HepG2 (cell line): ENCODE data around the gene GNAL. TPM values are rescaled to one million over a fixed set of nuclear protein-coding genes. Genes with fewer than 3 reads are reported as not detected.
A peak's percentile ranks its signal among the peaks of the same experiment; 100 is the strongest.

Experiments used
- ATAC-seq: fragments of 200-7000 bp; cut with Tn5 transposase; 3 replicates; pipeline ENCODE4 v1.9.1; 2020; ENCODE audit warnings: mild to moderate bottlenecking, moderate library complexity
- BruUV-seq: library from RNA; stranded (reverse); fragments of 400-500 nt; replicated peaks from 2 replicates; lab custom pipeline; 2021; lab: Mats Ljungman, UMichigan
- CTCF ChIA-PET: fragments of 300-600 bp; formaldehyde crosslinking; extraction: SDS; loops from one replicate; lab custom pipeline; 2021; ENCODE audit warnings: low total read pairs, inconsistent platforms, low intra/inter-chr PET ratio; lab: Yijun Ruan, JAX
- POLR2A ChIA-PET: fragments of 350-600 bp; sonication (Branson Sonifier 250); formaldehyde crosslinking; loops from one replicate; lab custom pipeline; 2020; ENCODE audit warnings: antibody characterized with exemption, inconsistent platforms; lab: Yijun Ruan, JAX
- DNase-seq: peaks from one replicate; pipeline ENCODE4 v3.0.0-alpha.2; 2015; ENCODE audit warnings: low spot score
- FAIRE-seq: peaks from 3 replicates; lab custom pipeline; 2011; peaks lifted over from hg19 to GRCh38; lab: Jason Lieb, UNC
- H2AFZ ChIP-seq: one replicate; pipeline ENCODE4 v1.6.1; 2011; ENCODE audit warnings: low read length, inconsistent platforms
- H3K27ac ChIP-seq: fragments of 300-600 bp; 3 replicates; pipeline ENCODE4 v1.8.0; 2011; ENCODE audit warnings: mixed run types, mild to moderate bottlenecking, mixed read lengths, low read length, inconsistent platforms; ENCODE audit not compliant: insufficient read depth; ENCODE audit errors: extremely low read length
- H3K27me3 ChIP-seq, 2 experiments: fragments of 200-600 bp in 1 of 2; 2 replicates in 1 of 2; 3 replicates in 1 of 2; pipeline versions ENCODE4 v1.6.0 to v1.8.0; 2011; ENCODE audit warnings: low read length in 2 of 2, mild to moderate bottlenecking in 2 of 2, moderate library complexity in 2 of 2, inconsistent platforms in 1 of 2; ENCODE audit not compliant: insufficient read depth in 2 of 2, control insufficient read depth in 1 of 2
- H3K36me3 ChIP-seq, 2 experiments: fragments of 200-600 bp in 1 of 2; replicated peaks in 1 of 2; 2 replicates in 1 of 2; 3 replicates in 1 of 2; pipeline versions ENCODE4 v1.5.1 to v1.8.0; 2011; ENCODE audit warnings: low read length in 2 of 2, inconsistent platforms in 1 of 2; ENCODE audit not compliant: insufficient read depth in 2 of 2, control insufficient read depth in 1 of 2
- H3K4me1 ChIP-seq: 2 replicates; pipeline ENCODE4 v1.5.1; 2012; ENCODE audit warnings: low read length, inconsistent platforms; ENCODE audit not compliant: insufficient read depth
- H3K4me2 ChIP-seq: 2 replicates; pipeline ENCODE4 v1.6.0; 2011; ENCODE audit warnings: low read depth, low read length, inconsistent platforms
- H3K4me3 ChIP-seq, 3 experiments: fragments of 200-600 bp in 1 of 3; sonication (generic), shearing (Covaris generic) in 1 of 3; replicated peaks in 1 of 3; 2 replicates each; pipeline ENCODE4 v1.5.1; 2011 to 2016; ENCODE audit warnings: low read length in 3 of 3, inconsistent platforms in 2 of 3, low read depth in 2 of 3, mild to moderate bottlenecking in 2 of 3, control low read depth in 1 of 3, mixed read lengths in 1 of 3; ENCODE audit not compliant: insufficient read depth in 1 of 3
- H3K79me2 ChIP-seq: one replicate; pipeline ENCODE4 v1.6.1; 2011; ENCODE audit warnings: low read length, inconsistent platforms; ENCODE audit not compliant: insufficient read depth
- H3K9ac ChIP-seq: 2 replicates; pipeline ENCODE4 v1.6.0; 2011; ENCODE audit warnings: mild to moderate bottlenecking, low read depth, low read length, inconsistent platforms; ENCODE audit not compliant: insufficient read depth
- H3K9me3 ChIP-seq: 2 replicates; pipeline ENCODE4 v1.5.1; 2012; ENCODE audit warnings: mild to moderate bottlenecking, low read length
- H4K20me1 ChIP-seq: 2 replicates; pipeline ENCODE4 v1.6.0; 2011; ENCODE audit warnings: inconsistent platforms, mild to moderate bottlenecking, low read length, moderate library complexity; ENCODE audit not compliant: insufficient read depth
- BRD4 ChIP-seq: sonication (generic); formaldehyde crosslinking; IDR thresholded peaks from 2 replicates; pipeline ENCODE4 v1.4.0; 2020; ENCODE audit warnings: missing genetic modification reagents
- FOXA1 ChIP-seq, 2 experiments: fragments of 450-650 bp in 1 of 2; sonication (generic) in 1 of 2; formaldehyde crosslinking in 1 of 2; IDR thresholded peaks; 2 replicates each; pipeline versions ENCODE4 v1.4.0 to v1.6.1; 2016 to 2020; ENCODE audit warnings: missing genetic modification reagents in 1 of 2
- HMG20A ChIP-seq: IDR thresholded peaks from 2 replicates; pipeline ENCODE4 v1.6.1; 2016; ENCODE audit warnings: borderline replicate concordance
- KLF15 ChIP-seq: sonication (generic); formaldehyde crosslinking; IDR thresholded peaks from 2 replicates; pipeline ENCODE4 v1.8.1; 2023; ENCODE audit warnings: borderline replicate concordance, mild to moderate bottlenecking, inconsistent platforms, missing genetic modification reagents, mixed read lengths
- MED1 ChIP-seq: sonication (generic); formaldehyde crosslinking; IDR thresholded peaks from 2 replicates; pipeline ENCODE4 v1.4.0; 2020; ENCODE audit warnings: missing genetic modification reagents
- MED8 ChIP-seq: sonication (generic); formaldehyde crosslinking; IDR thresholded peaks from 2 replicates; pipeline ENCODE4 v1.8.1; 2023; ENCODE audit warnings: mild to moderate bottlenecking, missing genetic modification reagents; ENCODE audit not compliant: insufficient replicate concordance
- MIER2 ChIP-seq: IDR thresholded peaks from 2 replicates; pipeline ENCODE4 v1.6.1; 2016; ENCODE audit warnings: missing biosample characterization, missing genetic modification reagents
- NCOA1 ChIP-seq: sonication (generic); formaldehyde crosslinking; IDR thresholded peaks from 2 replicates; pipeline ENCODE4 v1.9.0; 2021; ENCODE audit warnings: missing genetic modification reagents
- PITX1 ChIP-seq: sonication (generic); formaldehyde crosslinking; IDR thresholded peaks from 2 replicates; pipeline ENCODE4 v1.5.1; 2020; ENCODE audit warnings: mild to moderate bottlenecking, missing genetic modification reagents
- REPIN1 ChIP-seq: sonication (generic); formaldehyde crosslinking; IDR thresholded peaks from 2 replicates; pipeline ENCODE4 v1.8.0; 2022; ENCODE audit warnings: missing genetic modification reagents, low read depth, mild to moderate bottlenecking, borderline replicate concordance
- RXRB ChIP-seq: IDR thresholded peaks from 2 replicates; pipeline ENCODE4 v1.6.1; 2016; ENCODE audit warnings: borderline replicate concordance, missing genetic modification reagents, missing compliant biosample characterization
- SIX1 ChIP-seq: sonication (generic); formaldehyde crosslinking; IDR thresholded peaks from 2 replicates; pipeline ENCODE4 v1.4.0; 2020; ENCODE audit warnings: missing genetic modification reagents, borderline replicate concordance
- TCF12 ChIP-seq, 2 experiments: fragments of 450-650 bp in 1 of 2; sonication (generic) in 1 of 2; formaldehyde crosslinking in 1 of 2; IDR thresholded peaks; 2 replicates each; pipeline versions ENCODE4 v1.6.1 to v1.8.0; 2017 to 2022; ENCODE audit warnings: antibody characterized with exemption in 1 of 2, mild to moderate bottlenecking in 1 of 2, missing genetic modification reagents in 1 of 2, moderate library complexity in 1 of 2
- ZBTB7B ChIP-seq: sonication (generic); formaldehyde crosslinking; IDR thresholded peaks from 2 replicates; pipeline ENCODE4 v1.4.0; 2020; ENCODE audit warnings: missing genetic modification reagents
- ZFP36L2 ChIP-seq: sonication (generic); formaldehyde crosslinking; IDR thresholded peaks from 2 replicates; pipeline ENCODE4 v1.4.0; 2020; ENCODE audit warnings: missing genetic modification reagents
- ZNF20 ChIP-seq: sonication (generic); formaldehyde crosslinking; IDR thresholded peaks from 2 replicates; pipeline ENCODE4 v1.4.0; 2020; ENCODE audit warnings: mild to moderate bottlenecking, moderate library complexity, missing genetic modification reagents
- ZNF3 ChIP-seq: IDR thresholded peaks from 2 replicates; pipeline ENCODE4 v1.7.0; 2017; ENCODE audit warnings: inconsistent platforms
- ZNF333 ChIP-seq: sonication (generic); formaldehyde crosslinking; IDR thresholded peaks from 2 replicates; pipeline ENCODE4 v1.4.0; 2020; ENCODE audit warnings: mild to moderate bottlenecking, missing genetic modification reagents, borderline replicate concordance
- ZNF557 ChIP-seq: sonication (generic); formaldehyde crosslinking; IDR thresholded peaks from 2 replicates; pipeline ENCODE4 v1.4.0; 2020; ENCODE audit warnings: missing genetic modification reagents
- ZNF580 ChIP-seq: IDR thresholded peaks from 2 replicates; pipeline ENCODE4 v1.6.1; 2016; ENCODE audit warnings: low read depth, borderline replicate concordance
- ZNF816 ChIP-seq: sonication (generic); formaldehyde crosslinking; IDR thresholded peaks from 2 replicates; pipeline ENCODE4 v1.8.0; 2022; ENCODE audit warnings: missing genetic modification reagents, mild to moderate bottlenecking, borderline replicate concordance
- WGBS: methylation state at CpG from one replicate; pipeline ENCODE4 v1.1.6; 2017; ENCODE audit warnings: low lambda C conversion rate; 5-methylcytosine and 5-hydroxymethylcytosine counted together
- in situ Hi-C: cut with HindIII; loops from 2 replicates; pipeline ENCODE4 v1.10.0; 2017; ENCODE audit warnings: low pct_unique_long_range_greater_than_20kb; ENCODE audit not compliant: extremely low pct_ligation_motif_present
- intact Hi-C: fragments of 100-400 bp; cut with micrococcal nuclease; formaldehyde crosslinking; loops from one replicate; pipeline ENCODE4 v1.10.0; 2022; ENCODE audit not compliant: unreplicated experiment
- polyA plus RNA-seq, 8 experiments: library from polyadenylated mRNA; depleted of rRNA in 3 of 8; stranded (reverse) in 7 of 8; unstranded in 1 of 8; fragments of >200 nt; fragmentation: Illumina TruSeq in 4 of 8; extraction: Trizol in 4 of 8; gene quantifications; 2 replicates each; pipeline versions ENCODE4 v1.2.1 to v1.2.3, GENCODE V29; 2011 to 2016; ENCODE audit warnings: low read depth in 4 of 8, missing spikeins in 1 of 8, mixed read lengths in 1 of 8; ENCODE audit not compliant: insufficient read depth in 1 of 8
- total RNA-seq, 5 experiments: library from RNA; depleted of rRNA; stranded (reverse); fragments of >200 nt; fragmentation: Illumina TruSeq; extraction: Trizol; gene quantifications; 2 replicates each; pipeline ENCODE4 v1.2.3, GENCODE V29; 2016; ENCODE audit warnings: low read depth in 1 of 5
- TF ChIP-seq, protein P1 (sequence below): sonication (generic); formaldehyde crosslinking; IDR thresholded peaks from 2 replicates; pipeline ENCODE4 v1.8.1; 2023; ENCODE audit warnings: missing genetic modification reagents, mild to moderate bottlenecking, borderline replicate concordance
- TF ChIP-seq, protein P2 (sequence below): IDR thresholded peaks from 2 replicates; pipeline ENCODE4 v1.6.1; 2016; ENCODE audit warnings: mild to moderate bottlenecking, missing biosample characterization, missing genetic modification reagents

GNAL gene
- total and polyA plus RNA-seq, 2 of the 13 experiments (the other 11 are each of a cell fraction or from before 2014, with no cell fraction given), result 0.87 to 1.4 TPM

- in situ Hi-C loops, result no loop called here
- H3K4me2 ChIP-seq, result peak within 1 kb of the TSS; percentile 83
- no peaks in the 10 kb centered on the region; a peak in 1 of 5 replicates for H3K27me3 ChIP-seq
- no peaks in the 10 kb centered on the region for H4K20me1 ChIP-seq
- H3K9me3 ChIP-seq, result no peaks in the 10 kb centered on the region
- no peak within 1 kb of the TSS for H2AFZ ChIP-seq
- no peaks in the 10 kb centered on the region for H3K36me3 ChIP-seq
- POLR2A ChIA-PET, result interaction anchor here (0.8 to 3.3 kb wide), 6 partner anchors 10 to 87 kb away, joined by 3 to 13 read pairs (median 5); partner anchors contain the start of gene IMPA2
- intact Hi-C loops, result loop anchor here (5.0 to 10.0 kb wide), 2 partner anchors 36 to 54 kb away; partner anchors contain the start of gene CHMP1B
- FAIRE-seq, result no peak
- H3K9ac ChIP-seq, result peak within 1 kb of the TSS; percentile 88
- WGBS, result 0% methylated on average over 9 of the region's 106 CpGs
- BruUV-seq, result TSS peak; percentile 90
- CTCF ChIA-PET, result no interaction called here
- peak within 1 kb of the TSS; percentile 68 to 86 (median 82) for H3K4me3 ChIP-seq
- peak; percentile 95 for ATAC-seq
- H3K79me2 ChIP-seq, result no peaks in the 10 kb centered on the region
- H3K27ac ChIP-seq, result peak within 1 kb of the TSS; percentile 96
- peaks cover 30% of the 10 kb centered on the region for H3K4me1 ChIP-seq
- DNase-seq, result peak; percentile 73
- 0 out of 2 replicates have a peak, but pooled peaks have one; percentile 33 for TF ChIP-seq ZNF3 (CRISPR knock-in tag)
- peak; percentile 59; the same call in 1 of the 2 replicates for TF ChIP-seq RXRB (CRISPR knock-in tag)
- TF ChIP-seq FOXA1 (IDR thresholded peaks at IDR 0.05), result no peak
- TF ChIP-seq FOXA1 (CRISPR knock-in tag; IDR thresholded peaks at IDR 0.05), result no peak
- TF ChIP-seq ZNF580 (CRISPR knock-in tag), result peak; percentile 83; the same call in 1 of the 2 replicates
- peak; percentile 84; the same call in 1 of the 2 replicates for TF ChIP-seq ZNF333 (CRISPR knock-in tag)
- 0 out of 2 replicates have a peak, but pooled peaks have one; percentile 19 for TF ChIP-seq SIX1 (CRISPR knock-in tag)
- TF ChIP-seq, protein P1, sequence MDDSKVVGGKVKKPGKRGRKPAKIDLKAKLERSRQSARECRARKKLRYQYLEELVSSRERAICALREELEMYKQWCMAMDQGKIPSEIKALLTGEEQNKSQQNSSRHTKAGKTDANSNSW, result no peak
- no peak for TF ChIP-seq TCF12 (IDR thresholded peaks at IDR 0.05)
- peak; percentile 87 for TF ChIP-seq TCF12 (CRISPR knock-in tag; IDR thresholded peaks at IDR 0.05)
- TF ChIP-seq PITX1 (CRISPR knock-in tag), result no peak
- 0 out of 2 replicates have a peak, but pooled peaks have one; percentile 39 for TF ChIP-seq ZNF557 (CRISPR knock-in tag)
- no peak for TF ChIP-seq HMG20A (CRISPR knock-in tag)
- 0 out of 2 replicates have a peak, but pooled peaks have one; percentile 5 for TF ChIP-seq ZNF816
- TF ChIP-seq MED8 (CRISPR knock-in tag), result peak; percentile 48
- no peak for TF ChIP-seq ZFP36L2 (CRISPR knock-in tag)
- TF ChIP-seq REPIN1, result peak; percentile 49; the same call in 1 of the 2 replicates
- peak; percentile 66 for TF ChIP-seq MED1
- TF ChIP-seq NCOA1 (CRISPR knock-in tag), result 0 out of 2 replicates have a peak, but pooled peaks have one; percentile 37
- TF ChIP-seq ZBTB7B (CRISPR knock-in tag), result peak; percentile 37; the same call in 1 of the 2 replicates
- TF ChIP-seq MIER2 (CRISPR knock-in tag), result peak; percentile 18; the same call in 1 of the 2 replicates
- TF ChIP-seq, protein P2, sequence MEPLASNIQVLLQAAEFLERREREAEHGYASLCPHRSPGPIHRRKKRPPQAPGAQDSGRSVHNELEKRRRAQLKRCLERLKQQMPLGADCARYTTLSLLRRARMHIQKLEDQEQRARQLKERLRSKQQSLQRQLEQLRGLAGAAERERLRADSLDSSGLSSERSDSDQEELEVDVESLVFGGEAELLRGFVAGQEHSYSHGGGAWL (CRISPR knock-in tag), result peak; percentile 83
- TF ChIP-seq KLF15 (CRISPR knock-in tag), result no peak
- TF ChIP-seq ZNF20, result 0 out of 2 replicates have a peak, but pooled peaks have one; percentile 49
- no peak for TF ChIP-seq BRD4 (CRISPR knock-in tag)
Observed at GRCh38 chr18:11908182-11909060, 219.4 kb downstream of the GNAL start, which contains the start of gene MPPE1. MPPE1 (minus strand) TSS chr18:11908317; CDS start chr18:11897264, 11,053 bp downstream.
